Measurements from ENCODE around the gene P3H1.

- TF ChIP-seq, protein P1, sequence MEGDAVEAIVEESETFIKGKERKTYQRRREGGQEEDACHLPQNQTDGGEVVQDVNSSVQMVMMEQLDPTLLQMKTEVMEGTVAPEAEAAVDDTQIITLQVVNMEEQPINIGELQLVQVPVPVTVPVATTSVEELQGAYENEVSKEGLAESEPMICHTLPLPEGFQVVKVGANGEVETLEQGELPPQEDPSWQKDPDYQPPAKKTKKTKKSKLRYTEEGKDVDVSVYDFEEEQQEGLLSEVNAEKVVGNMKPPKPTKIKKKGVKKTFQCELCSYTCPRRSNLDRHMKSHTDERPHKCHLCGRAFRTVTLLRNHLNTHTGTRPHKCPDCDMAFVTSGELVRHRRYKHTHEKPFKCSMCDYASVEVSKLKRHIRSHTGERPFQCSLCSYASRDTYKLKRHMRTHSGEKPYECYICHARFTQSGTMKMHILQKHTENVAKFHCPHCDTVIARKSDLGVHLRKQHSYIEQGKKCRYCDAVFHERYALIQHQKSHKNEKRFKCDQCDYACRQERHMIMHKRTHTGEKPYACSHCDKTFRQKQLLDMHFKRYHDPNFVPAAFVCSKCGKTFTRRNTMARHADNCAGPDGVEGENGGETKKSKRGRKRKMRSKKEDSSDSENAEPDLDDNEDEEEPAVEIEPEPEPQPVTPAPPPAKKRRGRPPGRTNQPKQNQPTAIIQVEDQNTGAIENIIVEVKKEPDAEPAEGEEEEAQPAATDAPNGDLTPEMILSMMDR (IDR thresholded peaks at IDR 0.05): no peak
- TF ChIP-seq POLR2A (IDR thresholded peaks at IDR 0.05): no peak
These were observed 3.0 kb upstream of the P3H1 start for GRCh38 chr1:42769811-42770210.
